Colon (tissue), 2 donors: ENCODE results near the gene COL4A1.

ENCODE experiments used
- FAIRE-seq: peaks from 2 replicates; lab custom pipeline; 2012; peaks lifted over from hg19 to GRCh38; lab: Jason Lieb, UNC
- donor health status: control.
- donor health status: control.

The COL4A1 gene

DNA sequence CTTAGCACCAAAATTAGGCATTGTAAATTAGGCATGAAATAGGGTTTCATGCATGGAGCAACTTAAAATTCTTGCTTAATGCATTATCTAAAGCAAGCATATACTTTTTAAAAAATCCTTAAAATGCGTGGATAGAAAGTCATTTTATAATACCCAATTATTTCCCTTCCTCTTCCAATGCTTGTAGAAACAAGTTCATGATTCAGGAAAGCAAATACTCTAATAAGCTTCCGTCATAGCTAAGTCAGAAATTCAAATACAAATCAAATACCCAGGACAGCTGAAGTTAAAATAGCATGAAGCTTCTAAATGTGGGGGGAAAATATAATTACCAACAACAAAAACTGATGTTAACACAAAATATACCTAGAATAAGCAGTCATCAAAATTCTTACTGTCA lies 89.1 kb downstream of the COL4A1 start:
- FAIRE-seq = no peak

DNA sequence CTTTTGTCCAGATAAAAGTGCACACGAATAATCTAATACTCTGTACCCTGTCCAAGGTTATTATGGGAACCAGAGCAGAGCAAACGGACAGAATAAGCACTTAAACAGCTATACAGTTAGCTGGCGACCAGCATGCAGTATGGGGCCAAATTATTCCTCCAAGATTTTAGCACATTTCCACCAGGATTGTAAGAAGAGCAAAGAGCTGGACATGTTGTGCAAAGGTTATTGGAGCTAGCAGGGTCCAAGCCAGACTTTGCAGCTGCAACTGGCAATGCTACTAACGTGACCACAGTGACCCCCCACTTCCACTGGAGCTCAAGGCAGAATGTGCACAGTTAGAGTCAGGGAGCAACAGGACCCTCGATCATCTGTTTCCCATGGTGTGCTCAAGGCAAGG lies 89.9 kb downstream of the COL4A1 start:
- FAIRE-seq = no peak

GRCh38 chr13:110216398-110217041 lies 90.4 kb downstream of the COL4A1 start:
- no peak for FAIRE-seq

- FAIRE-seq = no peak
These were observed 91.0 kb downstream of the COL4A1 start for GRCh38 chr13:110216006-110216397.

GRCh38 chr13:110215606-110216005 lies 91.4 kb downstream of the COL4A1 start:
- no peak for FAIRE-seq

GRCh38 chr13:110214637-110215036 lies 92.3 kb downstream of the COL4A1 start:
- no peak for FAIRE-seq

- FAIRE-seq = no peak
These were observed 93.4 kb downstream of the COL4A1 start for GRCh38 chr13:110213461-110214074.

GRCh38 chr13:110212529-110212928 lies 94.4 kb downstream of the COL4A1 start:
- FAIRE-seq = no peak

GRCh38 chr13:110211735-110212134 lies 95.2 kb downstream of the COL4A1 start:
- no peak for FAIRE-seq

- FAIRE-seq = no peak
These were observed 95.9 kb downstream of the COL4A1 start for GRCh38 chr13:110211046-110211445.

DNA sequence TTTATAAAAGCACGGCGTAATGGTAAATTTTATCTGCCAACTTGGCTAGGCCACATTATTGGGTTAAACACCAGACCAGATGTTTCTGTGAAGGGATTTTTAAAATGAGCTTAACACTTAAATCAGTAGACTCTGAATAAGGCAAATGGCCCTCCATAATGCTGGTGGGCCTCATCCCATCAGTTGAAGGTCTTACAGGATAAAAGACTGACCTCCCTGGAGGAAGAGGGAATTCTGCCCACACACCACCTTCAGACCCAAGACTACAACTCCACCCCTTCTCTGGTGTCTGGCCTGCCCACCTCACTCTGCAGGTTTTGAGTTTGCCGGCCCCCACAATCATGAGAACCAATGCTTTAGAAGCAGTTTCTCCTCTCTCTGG lies 96.4 kb downstream of the COL4A1 start:
- no peak for FAIRE-seq

GRCh38 chr13:110209950-110210603 lies 96.9 kb downstream of the COL4A1 start:
- FAIRE-seq = no peak

- FAIRE-seq = no peak
These were observed 98.8 kb downstream of the COL4A1 start for GRCh38 chr13:110208116-110208515.

- no peak for FAIRE-seq
These were observed 100.0 kb downstream of the COL4A1 start for GRCh38 chr13:110206996-110207395.

- FAIRE-seq = no peak
These were observed 100.8 kb downstream of the COL4A1 start for GRCh38 chr13:110206185-110206584.

DNA sequence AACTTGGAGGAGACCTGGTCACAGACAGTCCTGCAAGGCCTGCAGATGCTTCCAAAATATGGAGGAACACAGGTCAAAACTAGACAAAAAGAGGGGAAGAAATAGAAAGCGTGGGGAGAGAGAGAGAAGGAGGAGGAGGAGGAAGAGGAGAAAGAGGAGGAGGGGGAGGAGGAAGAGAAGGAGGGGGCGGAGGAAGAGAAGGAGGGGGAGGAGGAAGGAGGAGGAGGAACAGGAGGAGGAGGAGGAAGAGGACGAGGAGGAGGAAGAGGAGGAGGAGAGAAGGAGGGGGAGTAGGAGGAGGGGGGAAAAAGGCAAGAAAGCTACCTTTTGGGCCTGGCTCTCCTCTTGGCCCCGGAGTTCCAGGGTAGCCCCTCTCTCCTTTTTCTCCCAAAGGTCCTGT lies 105.8 kb downstream of the COL4A1 start:
- FAIRE-seq = no peak

GRCh38 chr13:110200276-110200870 lies 106.6 kb downstream of the COL4A1 start:
- no peak for FAIRE-seq

DNA sequence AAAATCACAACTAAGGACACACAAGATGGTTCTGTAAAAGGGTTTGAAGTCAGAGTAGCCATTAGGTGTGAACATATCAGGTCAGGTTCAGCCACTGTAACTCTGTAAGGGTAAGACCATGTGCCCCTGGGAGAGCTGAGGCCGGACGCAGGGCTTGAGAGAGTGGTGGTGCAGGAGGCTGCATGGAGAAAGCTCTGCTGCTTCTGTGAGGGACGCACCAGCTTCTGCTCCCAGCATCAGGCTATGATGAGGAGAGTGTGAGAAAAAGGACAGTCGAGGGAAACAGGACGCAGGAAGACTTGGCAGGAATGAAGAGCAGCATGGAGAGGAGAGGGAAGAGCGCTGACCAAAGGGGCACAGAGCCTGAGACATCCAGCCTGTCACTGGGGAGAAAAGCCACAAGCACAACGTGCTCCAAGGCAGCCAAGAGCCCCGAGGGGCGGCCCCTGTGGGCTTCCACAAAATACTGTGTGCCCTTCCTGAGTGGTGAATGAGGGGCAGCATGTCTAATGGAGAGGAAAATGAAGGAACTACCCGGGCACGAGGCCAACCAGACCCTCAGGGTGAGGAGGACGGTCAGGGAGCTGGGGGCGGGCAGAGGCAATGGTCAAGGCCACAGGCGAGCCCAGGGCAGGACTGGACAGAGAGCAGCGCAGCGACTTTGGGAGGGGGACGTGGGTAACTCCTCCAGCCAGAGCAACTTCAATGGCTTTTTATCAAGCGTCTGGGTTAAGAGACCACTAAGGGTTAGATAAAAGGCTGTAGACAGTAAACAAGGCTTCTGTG lies 107.7 kb downstream of the COL4A1 start:
- no peak for FAIRE-seq

GRCh38 chr13:110197471-110197870 lies 109.5 kb downstream of the COL4A1 start:
- no peak for FAIRE-seq

DNA sequence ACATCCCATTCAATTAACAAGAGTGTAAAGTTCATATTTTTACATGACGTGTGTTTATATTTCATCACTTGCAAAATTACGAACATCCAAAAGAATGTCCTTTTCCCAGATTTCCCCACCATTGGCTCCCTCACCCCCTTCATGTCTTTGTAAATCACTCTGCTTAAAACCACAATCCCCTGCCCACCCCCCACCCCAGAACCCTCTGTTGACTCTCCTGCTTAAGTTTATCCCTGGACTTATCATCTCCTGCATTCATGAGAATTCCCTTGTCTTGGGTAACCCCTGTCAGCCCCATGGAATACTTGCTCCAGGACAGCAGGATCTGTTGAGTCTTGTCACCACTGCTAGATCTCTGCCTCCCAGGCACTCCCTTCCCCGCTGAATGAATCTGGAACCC lies 109.9 kb downstream of the COL4A1 start:
- no peak for FAIRE-seq

- no peak for FAIRE-seq
These were observed 111.1 kb downstream of the COL4A1 start for GRCh38 chr13:110195547-110196485.
